Measurements from ENCODE around the gene TMOD1.
"Not testable (repeated sequence)": the region's sequence is repeated elsewhere in the genome, so short reads cannot be mapped to it uniquely, and the experiment has no call there.

DNA sequence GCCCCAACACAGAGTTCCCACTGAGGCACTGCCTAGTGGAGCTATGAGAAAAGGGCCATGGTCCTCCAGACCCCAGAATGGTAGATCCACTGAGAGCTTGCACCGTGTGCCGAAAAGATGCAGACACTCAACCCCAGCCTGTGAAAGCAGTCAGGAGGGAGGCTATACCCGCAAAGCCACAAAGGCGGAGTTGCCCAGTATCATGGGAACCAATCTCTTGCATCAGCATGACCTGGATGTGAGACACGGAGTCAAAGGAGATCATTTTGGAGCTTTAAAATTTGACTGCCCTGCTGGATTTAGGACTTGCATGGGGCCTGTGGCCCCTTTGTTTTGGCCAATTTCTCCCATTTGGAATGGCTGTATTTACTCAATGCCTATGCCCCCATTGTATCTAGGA lies 121.0 kb downstream of the TMOD1 start:
- TF ChIP-seq, protein P1, sequence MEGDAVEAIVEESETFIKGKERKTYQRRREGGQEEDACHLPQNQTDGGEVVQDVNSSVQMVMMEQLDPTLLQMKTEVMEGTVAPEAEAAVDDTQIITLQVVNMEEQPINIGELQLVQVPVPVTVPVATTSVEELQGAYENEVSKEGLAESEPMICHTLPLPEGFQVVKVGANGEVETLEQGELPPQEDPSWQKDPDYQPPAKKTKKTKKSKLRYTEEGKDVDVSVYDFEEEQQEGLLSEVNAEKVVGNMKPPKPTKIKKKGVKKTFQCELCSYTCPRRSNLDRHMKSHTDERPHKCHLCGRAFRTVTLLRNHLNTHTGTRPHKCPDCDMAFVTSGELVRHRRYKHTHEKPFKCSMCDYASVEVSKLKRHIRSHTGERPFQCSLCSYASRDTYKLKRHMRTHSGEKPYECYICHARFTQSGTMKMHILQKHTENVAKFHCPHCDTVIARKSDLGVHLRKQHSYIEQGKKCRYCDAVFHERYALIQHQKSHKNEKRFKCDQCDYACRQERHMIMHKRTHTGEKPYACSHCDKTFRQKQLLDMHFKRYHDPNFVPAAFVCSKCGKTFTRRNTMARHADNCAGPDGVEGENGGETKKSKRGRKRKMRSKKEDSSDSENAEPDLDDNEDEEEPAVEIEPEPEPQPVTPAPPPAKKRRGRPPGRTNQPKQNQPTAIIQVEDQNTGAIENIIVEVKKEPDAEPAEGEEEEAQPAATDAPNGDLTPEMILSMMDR (IDR thresholded peaks at IDR 0.05) = not testable (repeated sequence)
- not testable (repeated sequence) for TF ChIP-seq POLR2A (IDR thresholded peaks at IDR 0.05)

All from uterus (tissue), 2 donors.